ENCODE data around the gene LCE1C. TPM values are rescaled to one million over a fixed set of nuclear protein-coding genes. Genes with fewer than 3 reads are reported as not detected.

LCE1C gene
- not detected for polyA plus RNA-seq
- long read RNA-seq, donor 1: 0 reads
- long read RNA-seq, donor 2: 0 reads
- long read RNA-seq, donor 3: 0 reads
- long read RNA-seq, donor 4: 0 reads
- long read RNA-seq, donor 5: 0 reads
- long read RNA-seq, donor 6: 0 reads
- long read RNA-seq, donor 7: 0 reads
- long read RNA-seq, donor 8: 0 reads
- long read RNA-seq, donor 9: 0 reads
- long read RNA-seq, donor 10: 0 reads
- long read RNA-seq, donor 11: 0 reads

- no peaks in the 10 kb centered on the region for H3K9me3 ChIP-seq (ENCODE audit: control insufficient read depth, low read depth, low read length)
- H3K4me1 ChIP-seq (ENCODE audit: control insufficient read depth, insufficient read depth, low read length): no peaks in the 10 kb centered on the region
- no peaks in the 10 kb centered on the region for H3K36me3 ChIP-seq (ENCODE audit: control insufficient read depth, insufficient read depth, low read length)
- 20% methylated on average over 1 of the region's 3 CpGs for WGBS (ENCODE audit: insufficient coverage, low lambda C conversion rate)
- H3K27ac ChIP-seq (ENCODE audit: low read length): no peak within 1 kb of the TSS
- H3K4me3 ChIP-seq (ENCODE audit: low read length): no peak within 1 kb of the TSS
- no peak for DNase-seq
- H3K27me3 ChIP-seq (ENCODE audit: control insufficient read depth, insufficient read depth, low read length): no peaks in the 10 kb centered on the region
Observed at GRCh38 chr1:152806576-152806975, at the start of gene LCE1C. TSS of gene LCE1C (minus strand) at chr1:152806651. CDS start at chr1:152805478, 1,173 bp downstream.

- DNase-seq: no peak
- Histone ChIP-seq H3K4me1 (ENCODE audit: control insufficient read depth, insufficient read depth, low read length) (no peaks in the 10 kb centered on the region), H3K36me3 (ENCODE audit: control insufficient read depth, insufficient read depth, low read length) (no peaks in the 10 kb centered on the region), H3K4me3 (ENCODE audit: low read length) (no peak overlapping the region), H3K27me3 (ENCODE audit: control insufficient read depth, insufficient read depth, low read length) (no peaks in the 10 kb centered on the region), H3K27ac (ENCODE audit: low read length) (no peak overlapping the region), H3K9me3 (ENCODE audit: control insufficient read depth, low read depth, low read length) (no peaks in the 10 kb centered on the region)
- WGBS (ENCODE audit: insufficient coverage, low lambda C conversion rate): no CpG with 5 or more reads among the region's 2 CpGs
Observed at GRCh38 chr1:152855661-152856060, 49.2 kb upstream of the LCE1C start.

- Histone ChIP-seq H3K27ac (ENCODE audit: low read length) (no peak within 1 kb of the TSS), H3K4me1 (ENCODE audit: control insufficient read depth, insufficient read depth, low read length) (no peaks in the 10 kb centered on the region), H3K27me3 (ENCODE audit: control insufficient read depth, insufficient read depth, low read length) (no peaks in the 10 kb centered on the region), H3K36me3 (ENCODE audit: control insufficient read depth, insufficient read depth, low read length) (no peaks in the 10 kb centered on the region), H3K9me3 (ENCODE audit: control insufficient read depth, low read depth, low read length) (no peaks in the 10 kb centered on the region), H3K4me3 (ENCODE audit: low read length) (no peak within 1 kb of the TSS)
- WGBS (ENCODE audit: insufficient coverage, low lambda C conversion rate): no CpG with 5 or more reads among the region's 3 CpGs
- DNase-seq: no peak
Observed at GRCh38 chr1:152842556-152842955, 36.1 kb upstream of the LCE1C start, which contains the start of gene LCE6A. TSS of gene LCE6A (plus strand) at chr1:152842856. CDS start at chr1:152843521, 665 bp downstream.

GRCh38 chr1:152836870-152837269 is 30.4 kb upstream of the LCE1C start:
- no peaks in the 10 kb centered on the region for H3K27me3 ChIP-seq (ENCODE audit: control insufficient read depth, insufficient read depth, low read length)
- no peak overlapping the region for H3K27ac ChIP-seq (ENCODE audit: low read length)
- WGBS (ENCODE audit: insufficient coverage, low lambda C conversion rate): no CpG with 5 or more reads among the region's 2 CpGs

GRCh38 chr1:152827173-152827572 is 20.7 kb upstream of the LCE1C start, which contains the start of gene LCE1A:
TSS of gene LCE1A (plus strand) at chr1:152827473. CDS start at chr1:152827473, 0 bp downstream.
- no peaks in the 10 kb centered on the region for H3K36me3 ChIP-seq (ENCODE audit: control insufficient read depth, insufficient read depth, low read length)
- H3K4me1 ChIP-seq (ENCODE audit: control insufficient read depth, insufficient read depth, low read length): no peaks in the 10 kb centered on the region
- H3K27ac ChIP-seq (ENCODE audit: low read length): no peak within 1 kb of the TSS
- WGBS (ENCODE audit: insufficient coverage, low lambda C conversion rate): no CpG with 5 or more reads among the region's 2 CpGs
- no peak for DNase-seq
- no peak within 1 kb of the TSS for H3K4me3 ChIP-seq (ENCODE audit: low read length)
- H3K9me3 ChIP-seq (ENCODE audit: control insufficient read depth, low read depth, low read length): no peaks in the 10 kb centered on the region
- H3K27me3 ChIP-seq (ENCODE audit: control insufficient read depth, insufficient read depth, low read length): no peaks in the 10 kb centered on the region

More at GRCh38 chr1:152836870-152837269, 30.4 kb upstream of the LCE1C start:
- H3K36me3 ChIP-seq (ENCODE audit: control insufficient read depth, insufficient read depth, low read length): no peaks in the 10 kb centered on the region
- no peak for DNase-seq
- no peaks in the 10 kb centered on the region for H3K9me3 ChIP-seq (ENCODE audit: control insufficient read depth, low read depth, low read length)
- no peak overlapping the region for H3K4me3 ChIP-seq (ENCODE audit: low read length)
- H3K4me1 ChIP-seq (ENCODE audit: control insufficient read depth, insufficient read depth, low read length): no peaks in the 10 kb centered on the region

- no peaks in the 10 kb centered on the region for H3K36me3 ChIP-seq (ENCODE audit: control insufficient read depth, insufficient read depth, low read length)
- H3K9me3 ChIP-seq (ENCODE audit: control insufficient read depth, low read depth, low read length): no peaks in the 10 kb centered on the region
- no peak for DNase-seq
- no peaks in the 10 kb centered on the region for H3K27me3 ChIP-seq (ENCODE audit: control insufficient read depth, insufficient read depth, low read length)
- no peaks in the 10 kb centered on the region for H3K4me1 ChIP-seq (ENCODE audit: control insufficient read depth, insufficient read depth, low read length)
- H3K4me3 ChIP-seq (ENCODE audit: low read length): no peak overlapping the region
- H3K27ac ChIP-seq (ENCODE audit: low read length): no peak overlapping the region
Observed at GRCh38 chr1:152824964-152825363, 18.5 kb upstream of the LCE1C start.

GRCh38 chr1:152823294-152823693 is 16.8 kb upstream of the LCE1C start:
- Histone ChIP-seq H3K4me3 (ENCODE audit: low read length) (no peak overlapping the region), H3K27me3 (ENCODE audit: control insufficient read depth, insufficient read depth, low read length) (no peaks in the 10 kb centered on the region), H3K9me3 (ENCODE audit: control insufficient read depth, low read depth, low read length) (no peaks in the 10 kb centered on the region), H3K36me3 (ENCODE audit: control insufficient read depth, insufficient read depth, low read length) (no peaks in the 10 kb centered on the region), H3K4me1 (ENCODE audit: control insufficient read depth, insufficient read depth, low read length) (no peaks in the 10 kb centered on the region), H3K27ac (ENCODE audit: low read length) (no peak overlapping the region)
- WGBS (ENCODE audit: insufficient coverage, low lambda C conversion rate): 62% methylated on average over 3 of the region's 5 CpGs
- no peak for DNase-seq

GRCh38 chr1:152817309-152817708 is 10.9 kb upstream of the LCE1C start:
- DNase-seq: no peak
- Histone ChIP-seq H3K36me3 (ENCODE audit: control insufficient read depth, insufficient read depth, low read length) (no peaks in the 10 kb centered on the region), H3K27me3 (ENCODE audit: control insufficient read depth, insufficient read depth, low read length) (no peaks in the 10 kb centered on the region), H3K9me3 (ENCODE audit: control insufficient read depth, low read depth, low read length) (no peaks in the 10 kb centered on the region), H3K4me3 (ENCODE audit: low read length) (no peak overlapping the region), H3K4me1 (ENCODE audit: control insufficient read depth, insufficient read depth, low read length) (no peaks in the 10 kb centered on the region), H3K27ac (ENCODE audit: low read length) (no peak overlapping the region)
- 100% methylated on average over 1 of the region's 6 CpGs for WGBS (ENCODE audit: insufficient coverage, low lambda C conversion rate)

- no CpG with 5 or more reads among the region's 2 CpGs for WGBS (ENCODE audit: insufficient coverage, low lambda C conversion rate)
- Histone ChIP-seq H3K4me3 (ENCODE audit: low read length) (no peak within 1 kb of the TSS), H3K27me3 (ENCODE audit: control insufficient read depth, insufficient read depth, low read length) (no peaks in the 10 kb centered on the region), H3K27ac (ENCODE audit: low read length) (no peak within 1 kb of the TSS), H3K9me3 (ENCODE audit: control insufficient read depth, low read depth, low read length) (no peaks in the 10 kb centered on the region), H3K36me3 (ENCODE audit: control insufficient read depth, insufficient read depth, low read length) (no peaks in the 10 kb centered on the region), H3K4me1 (ENCODE audit: control insufficient read depth, insufficient read depth, low read length) (no peaks in the 10 kb centered on the region)
- no peak for DNase-seq
Observed at GRCh38 chr1:152811671-152812070, 5.2 kb upstream of the LCE1C start, which contains the start of gene LCE1B. TSS of gene LCE1B (plus strand) at chr1:152811971. CDS start at chr1:152812447, 476 bp downstream.

GRCh38 chr1:152811050-152811449 is 4.6 kb upstream of the LCE1C start:
- no CpG with 5 or more reads among the region's 2 CpGs for WGBS (ENCODE audit: insufficient coverage, low lambda C conversion rate)
- Histone ChIP-seq H3K9me3 (ENCODE audit: control insufficient read depth, low read depth, low read length) (no peaks in the 10 kb centered on the region), H3K4me1 (ENCODE audit: control insufficient read depth, insufficient read depth, low read length) (no peaks in the 10 kb centered on the region), H3K36me3 (ENCODE audit: control insufficient read depth, insufficient read depth, low read length) (no peaks in the 10 kb centered on the region), H3K27me3 (ENCODE audit: control insufficient read depth, insufficient read depth, low read length) (no peaks in the 10 kb centered on the region), H3K4me3 (ENCODE audit: low read length) (no peak overlapping the region), H3K27ac (ENCODE audit: low read length) (no peak overlapping the region)
- no peak for DNase-seq

- no peak for DNase-seq
- no CpG with 5 or more reads among the region's 1 CpG for WGBS (ENCODE audit: insufficient coverage, low lambda C conversion rate)
- no peaks in the 10 kb centered on the region for H3K27me3 ChIP-seq (ENCODE audit: control insufficient read depth, insufficient read depth, low read length)
Observed at GRCh38 chr1:152801333-152801732, 5.1 kb downstream of the LCE1C start.

More at GRCh38 chr1:152801333-152801732, 5.1 kb downstream of the LCE1C start:
- H3K9me3 ChIP-seq (ENCODE audit: control insufficient read depth, low read depth, low read length): no peaks in the 10 kb centered on the region
- no peaks in the 10 kb centered on the region for H3K4me1 ChIP-seq (ENCODE audit: control insufficient read depth, insufficient read depth, low read length)
- no peaks in the 10 kb centered on the region for H3K36me3 ChIP-seq (ENCODE audit: control insufficient read depth, insufficient read depth, low read length)
- H3K4me3 ChIP-seq (ENCODE audit: low read length): no peak overlapping the region
- H3K27ac ChIP-seq (ENCODE audit: low read length): no peak overlapping the region

Data from large intestine (tissue), 12 donors.